RPMI7951 (cell line): ENCODE measurements around the gene MOV10L1. TPM values are rescaled to one million over a fixed set of nuclear protein-coding genes. Genes with fewer than 3 reads are reported as not detected.
"Not testable (repeated sequence)": the region's sequence is repeated elsewhere in the genome, so short reads cannot be mapped to it uniquely, and the experiment has no call there.

Experiments
- DNase-seq: peaks from one replicate; pipeline ENCODE4 v3.0.0-alpha.2; 2012; ENCODE audit warnings: low read depth
- total RNA-seq: library from RNA; depleted of rRNA; stranded (reverse); fragments of >200 nt; shearing (Covaris generic); gene quantifications from 2 replicates; pipeline ENCODE4 v1.2.3, GENCODE V29; 2014

Gene MOV10L1
- total RNA-seq, 1 experiment from 2014 or later: not detected

- DNase-seq: no peak
These were observed 68.0 kb downstream of the MOV10L1 start for GRCh38 chr22:50157709-50158375.

- DNase-seq: no peak
These were observed 71.1 kb downstream of the MOV10L1 start for GRCh38 chr22:50160947-50161346.

- no peak for DNase-seq
These were observed 71.9 kb downstream of the MOV10L1 start for GRCh38 chr22:50161508-50162390.

GRCh38 chr22:50162391-50162956 is 72.7 kb downstream of the MOV10L1 start:
- DNase-seq: no peak

- DNase-seq: no peak
These were observed 75.8 kb downstream of the MOV10L1 start for GRCh38 chr22:50165436-50166123.

GRCh38 chr22:50167689-50168489 is 78.1 kb downstream of the MOV10L1 start:
- DNase-seq: no peak

- not testable (repeated sequence) for DNase-seq
These were observed 78.8 kb downstream of the MOV10L1 start for GRCh38 chr22:50168490-50169180.

- DNase-seq: no peak
These were observed 79.5 kb downstream of the MOV10L1 start for GRCh38 chr22:50169181-50169759.

- DNase-seq: no peak
These were observed 80.1 kb downstream of the MOV10L1 start for GRCh38 chr22:50169774-50170341.

- DNase-seq: no peak
These were observed 80.9 kb downstream of the MOV10L1 start, which contains the start of gene PANX2 for GRCh38 chr22:50170453-50171318. Gene PANX2 (plus strand): TSS chr22:50170731. CDS start chr22:50170731, 0 bp downstream.

GRCh38 chr22:50171319-50171964 is 81.6 kb downstream of the MOV10L1 start:
- no peak for DNase-seq

GRCh38 chr22:50171965-50172421 is 82.2 kb downstream of the MOV10L1 start:
- no peak for DNase-seq

GRCh38 chr22:50173311-50173982 is 83.6 kb downstream of the MOV10L1 start:
- DNase-seq: no peak

- DNase-seq: no peak
These were observed 84.2 kb downstream of the MOV10L1 start for GRCh38 chr22:50173983-50174355.

- no peak for DNase-seq
These were observed 84.8 kb downstream of the MOV10L1 start for GRCh38 chr22:50174382-50175190.

- no peak for DNase-seq
These were observed 85.3 kb downstream of the MOV10L1 start for GRCh38 chr22:50175191-50175461.
